ENCODE results near the gene SPOCK3.
"Not testable (repeated sequence)": the region's sequence is repeated elsewhere in the genome, so short reads cannot be mapped to it uniquely, and the experiment has no call there.

SPOCK3 gene

GRCh38 chr4:166862032-166862431 is 372.3 kb downstream of the SPOCK3 start:
- Histone ChIP-seq H3K27me3 (ENCODE audit: control insufficient read depth, insufficient read depth, low read length) (no peaks in the 10 kb centered on the region), H3K9me3 (replicated peaks; ENCODE audit: low read length) (no peaks in the 10 kb centered on the region), H3K4me1 (ENCODE audit: control insufficient read depth, insufficient read depth, low read length) (no peaks in the 10 kb centered on the region), H3K4me3 (ENCODE audit: low read length) (no peak overlapping the region), H3K4me2 (ENCODE audit: low read length) (no peak overlapping the region), H3K9ac (ENCODE audit: low read depth, low read length) (no peak overlapping the region), H3K36me3 (ENCODE audit: insufficient read depth, low read length) (no peaks in the 10 kb centered on the region)

- H3K9ac ChIP-seq (ENCODE audit: low read depth, low read length); H3K4me3 ChIP-seq (ENCODE audit: low read length); H3K4me2 ChIP-seq (ENCODE audit: low read length); H3K36me3 ChIP-seq (ENCODE audit: insufficient read depth, low read length); H3K27me3 ChIP-seq (ENCODE audit: control insufficient read depth, insufficient read depth, low read length); H3K9me3 ChIP-seq (replicated peaks; ENCODE audit: low read length); H3K4me1 ChIP-seq (ENCODE audit: control insufficient read depth, insufficient read depth, low read length): not testable (repeated sequence)
These were observed 383.9 kb downstream of the SPOCK3 start for GRCh38 chr4:166850398-166850797.

- Histone ChIP-seq H3K27me3 (ENCODE audit: control insufficient read depth, insufficient read depth, low read length) (no peaks in the 10 kb centered on the region), H3K9me3 (replicated peaks; ENCODE audit: low read length) (no peaks in the 10 kb centered on the region)
These were observed 387.4 kb downstream of the SPOCK3 start for GRCh38 chr4:166846939-166847338.

GRCh38 chr4:166842795-166843261 is 391.5 kb downstream of the SPOCK3 start:
- no peak overlapping the region for H3K4me3 ChIP-seq (ENCODE audit: low read length)
- H3K27me3 ChIP-seq (ENCODE audit: control insufficient read depth, insufficient read depth, low read length) = no peaks in the 10 kb centered on the region
- no peaks in the 10 kb centered on the region for H3K4me1 ChIP-seq (ENCODE audit: control insufficient read depth, insufficient read depth, low read length)
- no peaks in the 10 kb centered on the region for H3K9me3 ChIP-seq (replicated peaks; ENCODE audit: low read length)
- H3K36me3 ChIP-seq (ENCODE audit: insufficient read depth, low read length) = no peaks in the 10 kb centered on the region
- H3K9ac ChIP-seq (ENCODE audit: low read depth, low read length) = no peak overlapping the region
- no peak overlapping the region for H3K4me2 ChIP-seq (ENCODE audit: low read length)

More at GRCh38 chr4:166846939-166847338, 387.4 kb downstream of the SPOCK3 start:
- no peak overlapping the region for H3K4me2 ChIP-seq (ENCODE audit: low read length)
- no peaks in the 10 kb centered on the region for H3K4me1 ChIP-seq (ENCODE audit: control insufficient read depth, insufficient read depth, low read length)
- no peak overlapping the region for H3K9ac ChIP-seq (ENCODE audit: low read depth, low read length)
- H3K4me3 ChIP-seq (ENCODE audit: low read length) = no peak overlapping the region
- H3K36me3 ChIP-seq (ENCODE audit: insufficient read depth, low read length) = no peaks in the 10 kb centered on the region

- no peak overlapping the region for H3K4me3 ChIP-seq (ENCODE audit: low read length)
- no peak overlapping the region for H3K9ac ChIP-seq (ENCODE audit: low read depth, low read length)
- no peaks in the 10 kb centered on the region for H3K9me3 ChIP-seq (replicated peaks; ENCODE audit: low read length)
- H3K36me3 ChIP-seq (ENCODE audit: insufficient read depth, low read length) = no peaks in the 10 kb centered on the region
- H3K27me3 ChIP-seq (ENCODE audit: control insufficient read depth, insufficient read depth, low read length) = no peaks in the 10 kb centered on the region
- H3K4me1 ChIP-seq (ENCODE audit: control insufficient read depth, insufficient read depth, low read length) = no peaks in the 10 kb centered on the region
- no peak overlapping the region for H3K4me2 ChIP-seq (ENCODE audit: low read length)
These were observed 394.6 kb downstream of the SPOCK3 start for GRCh38 chr4:166839615-166840251.

GRCh38 chr4:166838975-166839614 is 395.2 kb downstream of the SPOCK3 start:
- H3K4me1 ChIP-seq (ENCODE audit: control insufficient read depth, insufficient read depth, low read length) = no peaks in the 10 kb centered on the region
- no peaks in the 10 kb centered on the region for H3K9me3 ChIP-seq (replicated peaks; ENCODE audit: low read length)
- H3K27me3 ChIP-seq (ENCODE audit: control insufficient read depth, insufficient read depth, low read length) = no peaks in the 10 kb centered on the region

GRCh38 chr4:166836865-166837264 is 397.4 kb downstream of the SPOCK3 start:
- Histone ChIP-seq H3K4me2 (ENCODE audit: low read length) (no peak overlapping the region), H3K4me3 (ENCODE audit: low read length) (no peak overlapping the region), H3K9ac (ENCODE audit: low read depth, low read length) (no peak overlapping the region), H3K27me3 (ENCODE audit: control insufficient read depth, insufficient read depth, low read length) (no peaks in the 10 kb centered on the region), H3K9me3 (replicated peaks; ENCODE audit: low read length) (no peaks in the 10 kb centered on the region), H3K36me3 (ENCODE audit: insufficient read depth, low read length) (no peaks in the 10 kb centered on the region), H3K4me1 (ENCODE audit: control insufficient read depth, insufficient read depth, low read length) (no peaks in the 10 kb centered on the region)

More at GRCh38 chr4:166838975-166839614, 395.2 kb downstream of the SPOCK3 start:
- Histone ChIP-seq H3K4me3 (ENCODE audit: low read length) (no peak overlapping the region), H3K36me3 (ENCODE audit: insufficient read depth, low read length) (no peaks in the 10 kb centered on the region), H3K4me2 (ENCODE audit: low read length) (no peak overlapping the region), H3K9ac (ENCODE audit: low read depth, low read length) (no peak overlapping the region)

GRCh38 chr4:166827629-166828028 is 406.7 kb downstream of the SPOCK3 start:
- Histone ChIP-seq H3K4me2 (ENCODE audit: low read length) (no peak overlapping the region), H3K9me3 (replicated peaks; ENCODE audit: low read length) (no peaks in the 10 kb centered on the region), H3K36me3 (ENCODE audit: insufficient read depth, low read length) (no peaks in the 10 kb centered on the region), H3K4me1 (ENCODE audit: control insufficient read depth, insufficient read depth, low read length) (no peaks in the 10 kb centered on the region), H3K27me3 (ENCODE audit: control insufficient read depth, insufficient read depth, low read length) (no peaks in the 10 kb centered on the region), H3K9ac (ENCODE audit: low read depth, low read length) (no peak overlapping the region), H3K4me3 (ENCODE audit: low read length) (no peak overlapping the region)

GRCh38 chr4:166827167-166827566 is 407.1 kb downstream of the SPOCK3 start:
- Histone ChIP-seq H3K4me3 (ENCODE audit: low read length) (no peak overlapping the region), H3K4me2 (ENCODE audit: low read length) (no peak overlapping the region), H3K9ac (ENCODE audit: low read depth, low read length) (no peak overlapping the region), H3K27me3 (ENCODE audit: control insufficient read depth, insufficient read depth, low read length) (no peaks in the 10 kb centered on the region), H3K4me1 (ENCODE audit: control insufficient read depth, insufficient read depth, low read length) (no peaks in the 10 kb centered on the region), H3K9me3 (replicated peaks; ENCODE audit: low read length) (no peaks in the 10 kb centered on the region), H3K36me3 (ENCODE audit: insufficient read depth, low read length) (no peaks in the 10 kb centered on the region)

GRCh38 chr4:166823848-166824247 is 410.4 kb downstream of the SPOCK3 start:
- Histone ChIP-seq H3K4me1 (ENCODE audit: control insufficient read depth, insufficient read depth, low read length) (no peaks in the 10 kb centered on the region), H3K36me3 (ENCODE audit: insufficient read depth, low read length) (no peaks in the 10 kb centered on the region), H3K9ac (ENCODE audit: low read depth, low read length) (no peak overlapping the region), H3K4me3 (ENCODE audit: low read length) (no peak overlapping the region), H3K27me3 (ENCODE audit: control insufficient read depth, insufficient read depth, low read length) (no peaks in the 10 kb centered on the region), H3K9me3 (replicated peaks; ENCODE audit: low read length) (peaks cover 2% of the 10 kb centered on the region), H3K4me2 (ENCODE audit: low read length) (no peak overlapping the region)

GRCh38 chr4:166823126-166823525 is 411.2 kb downstream of the SPOCK3 start:
- Histone ChIP-seq H3K4me1 (ENCODE audit: control insufficient read depth, insufficient read depth, low read length) (no peaks in the 10 kb centered on the region), H3K4me3 (ENCODE audit: low read length) (no peak overlapping the region), H3K9me3 (replicated peaks; ENCODE audit: low read length) (peaks cover 2% of the 10 kb centered on the region), H3K36me3 (ENCODE audit: insufficient read depth, low read length) (no peaks in the 10 kb centered on the region), H3K4me2 (ENCODE audit: low read length) (no peak overlapping the region), H3K27me3 (ENCODE audit: control insufficient read depth, insufficient read depth, low read length) (no peaks in the 10 kb centered on the region), H3K9ac (ENCODE audit: low read depth, low read length) (no peak overlapping the region)

- Histone ChIP-seq H3K9me3 (replicated peaks; ENCODE audit: low read length) (peaks cover 2% of the 10 kb centered on the region), H3K27me3 (ENCODE audit: control insufficient read depth, insufficient read depth, low read length) (no peaks in the 10 kb centered on the region), H3K36me3 (ENCODE audit: insufficient read depth, low read length) (no peaks in the 10 kb centered on the region), H3K4me2 (ENCODE audit: low read length) (no peak overlapping the region), H3K4me1 (ENCODE audit: control insufficient read depth, insufficient read depth, low read length) (no peaks in the 10 kb centered on the region), H3K9ac (ENCODE audit: low read depth, low read length) (no peak overlapping the region), H3K4me3 (ENCODE audit: low read length) (no peak overlapping the region)
These were observed 411.9 kb downstream of the SPOCK3 start for GRCh38 chr4:166822386-166822785.

Measured in skeletal muscle satellite cell (primary cell).